SK-N-SH (cell line): Measurements from ENCODE around the gene ANKRD33B. TPM values are rescaled to one million over a fixed set of nuclear protein-coding genes. Genes with fewer than 3 reads are reported as not detected.

ENCODE experiments used
- CTCF ChIA-PET: fragments of 300-600, 350-600 bp; formaldehyde crosslinking; extraction: SDS; loops from one replicate; lab custom pipeline; 2021; lab: Yijun Ruan, JAX
- POLR2A ChIA-PET: fragments of 350-600 bp; sonication (Branson Sonifier 250); formaldehyde crosslinking; extraction: SDS; loops from one replicate; lab custom pipeline; 2020; ENCODE audit warnings: antibody characterized with exemption, inconsistent platforms; lab: Yijun Ruan, JAX
- DNase-seq: peaks from one replicate; pipeline ENCODE4 v3.0.0; 2012
- H2AFZ ChIP-seq: fragments of 200-600 bp; sonication (generic); 2 replicates; pipeline ENCODE4 v1.8.1; 2016; ENCODE audit warnings: antibody characterized with exemption, mild to moderate bottlenecking, low read depth
- H3F3A ChIP-seq: fragments of 200-600 bp; sonication (generic); replicated peaks from 2 replicates; pipeline ENCODE3; 2016; ENCODE audit warnings: antibody characterized with exemption, mild to moderate bottlenecking; ENCODE audit not compliant: insufficient read depth
- H3K27ac ChIP-seq, 2 experiments: fragments of 200-500 bp in 1 of 2; fragments of 200-600 bp in 1 of 2; sonication (Bioruptor generic) in 1 of 2; sonication (generic), shearing (Covaris generic) in 1 of 2; 2 replicates each; pipeline versions ENCODE4 v1.5.1 to v1.6.1; 2014 to 2016; ENCODE audit warnings: low read depth in 2 of 2, inconsistent platforms in 1 of 2, low read length in 1 of 2, mild to moderate bottlenecking in 1 of 2, mixed read lengths in 1 of 2
- H3K27me3 ChIP-seq: fragments of 200-600 bp; sonication (generic), shearing (Covaris generic); 2 replicates; pipeline ENCODE4 v1.6.1; 2016; ENCODE audit warnings: mixed run types; ENCODE audit not compliant: insufficient read depth
- H3K36me3 ChIP-seq, 2 experiments: fragments of 200-500 bp in 1 of 2; fragments of 200-600 bp in 1 of 2; sonication (Bioruptor generic) in 1 of 2; sonication (generic) in 1 of 2; replicated peaks in 1 of 2; 2 replicates each; pipeline versions ENCODE3 to v1.5.1; 2014 to 2016; ENCODE audit warnings: low read length in 1 of 2, mild to moderate bottlenecking in 1 of 2; ENCODE audit not compliant: insufficient read depth in 2 of 2, control insufficient read depth in 1 of 2
- H3K4me1 ChIP-seq, 2 experiments: fragments of 200-500 bp in 1 of 2; fragments of 200-600 bp in 1 of 2; sonication (Bioruptor generic) in 1 of 2; sonication (generic), shearing (Covaris generic) in 1 of 2; 2 replicates each; pipeline versions ENCODE4 v1.5.1 to v1.6.1; 2014 to 2016; ENCODE audit warnings: low read depth in 1 of 2, low read length in 1 of 2, mixed run types in 1 of 2; ENCODE audit not compliant: insufficient read depth in 2 of 2, control insufficient read depth in 1 of 2
- H3K4me2 ChIP-seq: fragments of 200-600 bp; sonication (generic), shearing (Covaris generic); 2 replicates; pipeline ENCODE4 v1.6.1; 2017; ENCODE audit warnings: mixed run types
- H3K4me3 ChIP-seq, 2 experiments: fragments of 200-500 bp in 1 of 2; fragments of 200-600 bp in 1 of 2; sonication (Bioruptor generic) in 1 of 2; sonication (generic), shearing (Covaris generic) in 1 of 2; 2 replicates each; pipeline versions ENCODE4 v1.5.1 to v1.8.1; 2014 to 2016; ENCODE audit warnings: low read depth in 2 of 2, inconsistent platforms in 1 of 2, low read length in 1 of 2, mild to moderate bottlenecking in 1 of 2, mixed read lengths in 1 of 2, moderate library complexity in 1 of 2
- H3K79me2 ChIP-seq: fragments of 200-600 bp; sonication (generic); 2 replicates; pipeline ENCODE4 v1.8.1; 2017; ENCODE audit warnings: mild to moderate bottlenecking; ENCODE audit not compliant: insufficient read depth
- H3K9ac ChIP-seq: fragments of 200-600 bp; sonication (generic); 2 replicates; pipeline ENCODE4 v1.6.1; 2017; ENCODE audit warnings: mixed run types
- H3K9me2 ChIP-seq: fragments of 200-600 bp; sonication (generic); 2 replicates; pipeline ENCODE4 v1.6.1; 2017; ENCODE audit warnings: mixed run types
- H3K9me3 ChIP-seq: fragments of 200-600 bp; sonication (generic); 2 replicates; pipeline ENCODE4 v1.6.1; 2017; ENCODE audit warnings: mixed run types, mild to moderate bottlenecking, moderate library complexity
- H4K20me1 ChIP-seq: fragments of 200-600 bp; sonication (generic); 2 replicates; pipeline ENCODE4 v1.6.1; 2017; ENCODE audit warnings: mild to moderate bottlenecking, mixed run types; ENCODE audit not compliant: insufficient read depth
- FOXM1 ChIP-seq: IDR thresholded peaks from 2 replicates; pipeline ENCODE4 v1.4.0; 2012; ENCODE audit warnings: low read depth, mild to moderate bottlenecking
- JUND ChIP-seq: IDR thresholded peaks from 2 replicates; pipeline ENCODE4 v1.4.0; 2012
- POLR2AphosphoS5 ChIP-seq: IDR thresholded peaks from 2 replicates; pipeline ENCODE4 v1.6.1; 2012; ENCODE audit warnings: low read depth, low read length
- SMC3 ChIP-seq: IDR thresholded peaks from 2 replicates; pipeline ENCODE4 v1.6.1; 2012; ENCODE audit warnings: low read depth, low read length, improper control_type of control experiment
- TEAD4 ChIP-seq: IDR thresholded peaks from 2 replicates; pipeline ENCODE4 v1.4.0; 2012; ENCODE audit warnings: mild to moderate bottlenecking, borderline replicate concordance; ENCODE audit not compliant: insufficient read depth
- WGBS: methylation state at CpG from one replicate; pipeline ENCODE4 v1.1.6; 2017; ENCODE audit warnings: low lambda C conversion rate; 5-methylcytosine and 5-hydroxymethylcytosine counted together
- polyA plus RNA-seq, 3 experiments: library from polyadenylated mRNA; depleted of rRNA; stranded (reverse); fragments of >200 nt; gene quantifications; 2 replicates each; pipeline ENCODE4 v1.2.3, GENCODE V29; 2012
- TF ChIP-seq, protein P1 (sequence below): IDR thresholded peaks from 2 replicates; pipeline ENCODE4 v1.4.0; 2012; ENCODE audit warnings: low read depth, borderline replicate concordance
- TF ChIP-seq, protein P2 (sequence below): IDR thresholded peaks from 2 replicates; pipeline ENCODE4 v1.6.1; 2012; ENCODE audit warnings: mild to moderate bottlenecking, low read depth, low read length, moderate library complexity
- TF ChIP-seq, protein P3 (sequence below): fragments of 200-600 bp; sonication (generic); IDR thresholded peaks from 2 replicates; pipeline ENCODE4 v1.6.1; 2017; ENCODE audit warnings: antibody characterized with exemption, mild to moderate bottlenecking, moderate library complexity

The ANKRD33B gene
- polyA plus RNA-seq, 1 of the 3 experiments (the other 2 are of a cell fraction), result 1.8 TPM

DNA sequence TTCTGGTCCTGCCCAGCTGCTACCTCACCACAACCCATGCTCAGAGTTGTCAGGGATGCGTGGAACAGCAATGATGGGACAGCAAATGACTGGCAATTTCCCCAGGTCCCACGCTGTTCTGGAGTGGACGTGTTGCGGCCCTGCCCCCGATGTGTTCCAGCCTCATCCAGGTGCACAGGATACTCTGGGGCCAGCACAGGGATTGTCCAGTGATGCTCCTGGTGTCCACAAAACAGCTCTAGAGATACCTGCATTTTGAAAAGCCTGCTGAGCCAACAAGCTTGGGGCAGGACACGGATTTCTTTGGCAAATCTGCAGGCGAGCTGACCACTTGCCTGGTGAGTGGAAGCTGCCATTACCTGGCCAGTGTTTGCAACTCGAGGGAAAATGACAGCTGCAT is 88.7 kb downstream of the ANKRD33B start (continued):
- TF ChIP-seq, protein P1, sequence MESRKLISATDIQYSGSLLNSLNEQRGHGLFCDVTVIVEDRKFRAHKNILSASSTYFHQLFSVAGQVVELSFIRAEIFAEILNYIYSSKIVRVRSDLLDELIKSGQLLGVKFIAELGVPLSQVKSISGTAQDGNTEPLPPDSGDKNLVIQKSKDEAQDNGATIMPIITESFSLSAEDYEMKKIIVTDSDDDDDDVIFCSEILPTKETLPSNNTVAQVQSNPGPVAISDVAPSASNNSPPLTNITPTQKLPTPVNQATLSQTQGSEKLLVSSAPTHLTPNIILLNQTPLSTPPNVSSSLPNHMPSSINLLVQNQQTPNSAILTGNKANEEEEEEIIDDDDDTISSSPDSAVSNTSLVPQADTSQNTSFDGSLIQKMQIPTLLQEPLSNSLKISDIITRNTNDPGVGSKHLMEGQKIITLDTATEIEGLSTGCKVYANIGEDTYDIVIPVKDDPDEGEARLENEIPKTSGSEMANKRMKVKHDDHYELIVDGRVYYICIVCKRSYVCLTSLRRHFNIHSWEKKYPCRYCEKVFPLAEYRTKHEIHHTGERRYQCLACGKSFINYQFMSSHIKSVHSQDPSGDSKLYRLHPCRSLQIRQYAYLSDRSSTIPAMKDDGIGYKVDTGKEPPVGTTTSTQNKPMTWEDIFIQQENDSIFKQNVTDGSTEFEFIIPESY, result no peak
- TF ChIP-seq, protein P2, sequence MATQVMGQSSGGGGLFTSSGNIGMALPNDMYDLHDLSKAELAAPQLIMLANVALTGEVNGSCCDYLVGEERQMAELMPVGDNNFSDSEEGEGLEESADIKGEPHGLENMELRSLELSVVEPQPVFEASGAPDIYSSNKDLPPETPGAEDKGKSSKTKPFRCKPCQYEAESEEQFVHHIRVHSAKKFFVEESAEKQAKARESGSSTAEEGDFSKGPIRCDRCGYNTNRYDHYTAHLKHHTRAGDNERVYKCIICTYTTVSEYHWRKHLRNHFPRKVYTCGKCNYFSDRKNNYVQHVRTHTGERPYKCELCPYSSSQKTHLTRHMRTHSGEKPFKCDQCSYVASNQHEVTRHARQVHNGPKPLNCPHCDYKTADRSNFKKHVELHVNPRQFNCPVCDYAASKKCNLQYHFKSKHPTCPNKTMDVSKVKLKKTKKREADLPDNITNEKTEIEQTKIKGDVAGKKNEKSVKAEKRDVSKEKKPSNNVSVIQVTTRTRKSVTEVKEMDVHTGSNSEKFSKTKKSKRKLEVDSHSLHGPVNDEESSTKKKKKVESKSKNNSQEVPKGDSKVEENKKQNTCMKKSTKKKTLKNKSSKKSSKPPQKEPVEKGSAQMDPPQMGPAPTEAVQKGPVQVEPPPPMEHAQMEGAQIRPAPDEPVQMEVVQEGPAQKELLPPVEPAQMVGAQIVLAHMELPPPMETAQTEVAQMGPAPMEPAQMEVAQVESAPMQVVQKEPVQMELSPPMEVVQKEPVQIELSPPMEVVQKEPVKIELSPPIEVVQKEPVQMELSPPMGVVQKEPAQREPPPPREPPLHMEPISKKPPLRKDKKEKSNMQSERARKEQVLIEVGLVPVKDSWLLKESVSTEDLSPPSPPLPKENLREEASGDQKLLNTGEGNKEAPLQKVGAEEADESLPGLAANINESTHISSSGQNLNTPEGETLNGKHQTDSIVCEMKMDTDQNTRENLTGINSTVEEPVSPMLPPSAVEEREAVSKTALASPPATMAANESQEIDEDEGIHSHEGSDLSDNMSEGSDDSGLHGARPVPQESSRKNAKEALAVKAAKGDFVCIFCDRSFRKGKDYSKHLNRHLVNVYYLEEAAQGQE, result no peak
- TF ChIP-seq, all 33 proteins: peak for 0

DNA sequence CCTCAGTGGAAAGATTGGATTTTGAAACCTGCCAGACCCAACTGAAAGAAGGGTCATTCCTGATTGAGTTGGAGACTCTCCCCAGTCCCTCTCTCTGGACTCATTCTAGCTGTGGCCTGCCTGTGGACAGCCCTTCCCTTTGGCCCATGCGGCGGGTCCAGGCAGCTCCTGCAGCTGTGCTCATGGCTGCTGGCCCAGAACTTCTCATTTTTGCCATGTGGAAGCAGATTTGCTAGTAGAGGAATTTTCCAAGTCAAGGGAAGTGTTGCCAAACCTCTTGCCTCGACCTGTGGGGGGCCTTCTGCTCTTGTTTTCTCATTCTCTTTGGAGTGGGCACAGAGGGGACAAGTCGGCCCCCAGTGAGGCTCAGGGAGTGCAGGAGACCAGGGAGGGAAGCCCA is 89.2 kb downstream of the ANKRD33B start:
- Histone ChIP-seq H3K27me3 (no peaks in the 10 kb centered on the region), H3K4me3 (no peak overlapping the region), H3K36me3 (peaks cover 0 to 10% of the 10 kb centered on the region in 2 experiments), H2AFZ (no peak overlapping the region), H3K9me3 (no peaks in the 10 kb centered on the region), H3F3A (peaks cover 6% of the 10 kb centered on the region), H3K9ac (no peak overlapping the region), H4K20me1 (0 out of 2 replicates have a peak, but pooled peaks cover under 1% of the 10 kb centered on the region), H3K4me2 (no peak overlapping the region), H3K4me1 (peaks cover 0 to 11% of the 10 kb centered on the region in 2 experiments; a peak in 2 of 4 replicates), H3K79me2 (no peaks in the 10 kb centered on the region), H3K27ac (no peak overlapping the region), H3K9me2 (no peaks in the 10 kb centered on the region)
- ChIA-PET CTCF (no interaction called here), POLR2A (no interaction called here)
- no peak for DNase-seq
- TF ChIP-seq, protein P3, sequence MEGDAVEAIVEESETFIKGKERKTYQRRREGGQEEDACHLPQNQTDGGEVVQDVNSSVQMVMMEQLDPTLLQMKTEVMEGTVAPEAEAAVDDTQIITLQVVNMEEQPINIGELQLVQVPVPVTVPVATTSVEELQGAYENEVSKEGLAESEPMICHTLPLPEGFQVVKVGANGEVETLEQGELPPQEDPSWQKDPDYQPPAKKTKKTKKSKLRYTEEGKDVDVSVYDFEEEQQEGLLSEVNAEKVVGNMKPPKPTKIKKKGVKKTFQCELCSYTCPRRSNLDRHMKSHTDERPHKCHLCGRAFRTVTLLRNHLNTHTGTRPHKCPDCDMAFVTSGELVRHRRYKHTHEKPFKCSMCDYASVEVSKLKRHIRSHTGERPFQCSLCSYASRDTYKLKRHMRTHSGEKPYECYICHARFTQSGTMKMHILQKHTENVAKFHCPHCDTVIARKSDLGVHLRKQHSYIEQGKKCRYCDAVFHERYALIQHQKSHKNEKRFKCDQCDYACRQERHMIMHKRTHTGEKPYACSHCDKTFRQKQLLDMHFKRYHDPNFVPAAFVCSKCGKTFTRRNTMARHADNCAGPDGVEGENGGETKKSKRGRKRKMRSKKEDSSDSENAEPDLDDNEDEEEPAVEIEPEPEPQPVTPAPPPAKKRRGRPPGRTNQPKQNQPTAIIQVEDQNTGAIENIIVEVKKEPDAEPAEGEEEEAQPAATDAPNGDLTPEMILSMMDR, result no peak
- TF ChIP-seq TEAD4, result no peak
- WGBS, result 54% methylated on average over 2 of the region's 4 CpGs

DNA sequence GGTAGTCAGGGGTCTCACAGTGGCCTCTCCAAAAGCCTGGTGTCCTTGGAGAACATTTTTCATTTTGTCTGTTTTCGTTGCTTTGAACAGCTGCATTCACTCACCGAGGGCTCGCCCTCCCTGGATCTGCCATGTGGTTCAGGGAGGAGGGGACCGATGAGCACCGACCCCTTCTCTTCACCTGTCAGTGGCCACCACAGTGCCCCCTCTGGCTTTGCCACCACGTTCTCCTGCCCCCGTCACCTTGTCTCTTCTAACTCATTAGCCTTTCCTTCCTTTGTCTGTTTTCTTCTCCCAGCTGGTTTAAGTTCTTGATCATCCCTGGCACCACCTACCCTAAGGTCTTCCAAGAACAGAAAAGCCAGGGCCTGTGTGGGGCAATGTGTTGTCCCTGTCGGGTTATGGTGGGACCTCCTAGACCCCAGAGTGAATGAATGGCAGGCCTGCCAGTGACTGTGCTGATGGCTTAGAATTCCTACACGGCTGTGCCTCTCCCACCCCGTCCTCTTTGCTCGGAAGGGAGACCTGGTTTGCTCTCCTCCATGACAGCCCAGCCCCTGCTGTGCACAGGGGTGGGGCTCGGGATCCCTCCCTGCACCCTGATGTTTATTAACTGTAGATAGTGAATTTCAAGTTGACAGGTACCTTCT is 90.0 kb downstream of the ANKRD33B start:
- DNase-seq, result no peak
- Histone ChIP-seq H3K4me3 (no peak overlapping the region), H3K4me2 (no peak overlapping the region), H3K9me3 (no peaks in the 10 kb centered on the region), H3F3A (peaks cover 6% of the 10 kb centered on the region), H3K27me3 (no peaks in the 10 kb centered on the region), H3K27ac (no peak overlapping the region), H3K79me2 (no peaks in the 10 kb centered on the region), H3K9me2 (no peaks in the 10 kb centered on the region), H4K20me1 (no peaks in the 10 kb centered on the region), H3K9ac (no peak overlapping the region), H3K4me1 (peaks cover 0 to 11% of the 10 kb centered on the region in 2 experiments; a peak in 2 of 4 replicates), H2AFZ (no peak overlapping the region), H3K36me3 (peaks cover 0 to 12% of the 10 kb centered on the region in 2 experiments)
- TF ChIP-seq JUND (no peak), TEAD4 (no peak), FOXM1 (no peak), SMC3 (no peak), POLR2AphosphoS5 (no peak)
- TF ChIP-seq, protein P3, result no peak
- TF ChIP-seq, protein P1, result no peak
- ChIA-PET POLR2A (no interaction called here), CTCF (no interaction called here)
- WGBS, result 86% methylated on average over 12 of the region's 12 CpGs
